RWPE2 (cell line): Measurements from ENCODE around the gene ERMARD.

Experiments
- ATAC-seq: fragments of 200-7000 bp; cut with Tn5 transposase; 3 replicates; pipeline ENCODE4 v1.9.1; 2021; ENCODE audit warnings: low read depth
- DNase-seq: peaks from one replicate; pipeline ENCODE4 v3.0.0-alpha.2; 2020; ENCODE audit warnings: low spot score
- H3K27ac ChIP-seq: fragments of 450-650 bp; 2 replicates; pipeline ENCODE4 v1.5.1; 2017; ENCODE audit warnings: mild to moderate bottlenecking; ENCODE audit not compliant: poor library complexity, severe bottlenecking
- H3K27me3 ChIP-seq: fragments of 250-450 bp; sonication (Bioruptor Pico); 2 replicates; pipeline ENCODE4 v1.5.1; 2021; ENCODE audit warnings: mild to moderate bottlenecking, moderate library complexity; ENCODE audit not compliant: insufficient read depth, poor library complexity, severe bottlenecking
- H3K36me3 ChIP-seq: fragments of 250-450 bp; sonication (Bioruptor Pico); 2 replicates; pipeline ENCODE4 v1.5.1; 2020; ENCODE audit warnings: low read depth, mild to moderate bottlenecking, moderate library complexity
- H3K4me1 ChIP-seq: fragments of 250-450 bp; sonication (Bioruptor Pico); 2 replicates; pipeline ENCODE4 v1.5.1; 2021; ENCODE audit warnings: mild to moderate bottlenecking, moderate library complexity; ENCODE audit not compliant: insufficient read depth, poor library complexity, severe bottlenecking
- H3K4me3 ChIP-seq: fragments of 250-450 bp; sonication (Bioruptor Pico); 2 replicates; pipeline ENCODE4 v1.5.1; 2021; ENCODE audit warnings: mild to moderate bottlenecking, moderate library complexity; ENCODE audit not compliant: severe bottlenecking
- H3K9me3 ChIP-seq: fragments of 250-450 bp; sonication (Bioruptor Pico); 2 replicates; pipeline ENCODE4 v1.5.1; 2021; ENCODE audit warnings: mild to moderate bottlenecking, moderate library complexity; ENCODE audit not compliant: severe bottlenecking
- TF ChIP-seq, protein P1 (sequence below): fragments of 450-650 bp; IDR thresholded peaks from one replicate; pipeline ENCODE4 v1.5.1; 2017; ENCODE audit warnings: mild to moderate bottlenecking, moderate library complexity; ENCODE audit not compliant: poor library complexity, severe bottlenecking

The ERMARD gene

DNA sequence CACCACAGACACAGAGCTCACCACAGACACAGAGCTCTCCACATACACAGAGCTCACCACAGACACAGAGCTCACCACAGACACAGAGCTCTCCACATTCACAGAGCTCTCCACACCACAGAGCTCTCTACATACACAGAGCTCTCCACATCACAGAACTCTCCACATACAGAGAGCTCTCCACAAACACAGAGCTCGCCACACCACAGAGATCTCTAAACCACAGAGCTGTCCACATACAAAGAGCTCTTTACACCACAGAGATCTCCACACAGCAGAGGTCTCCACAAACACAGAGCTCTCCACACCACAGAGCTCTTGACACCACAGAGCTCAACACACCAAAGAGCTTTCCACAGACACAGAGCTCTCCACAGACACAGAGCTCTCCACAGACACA is 55.8 kb downstream of the ERMARD start:
- no peak overlapping the region for H3K4me3 ChIP-seq
- no peak overlapping the region for H3K27ac ChIP-seq
- ATAC-seq = no peak
- no peak for DNase-seq
- TF ChIP-seq, protein P1, sequence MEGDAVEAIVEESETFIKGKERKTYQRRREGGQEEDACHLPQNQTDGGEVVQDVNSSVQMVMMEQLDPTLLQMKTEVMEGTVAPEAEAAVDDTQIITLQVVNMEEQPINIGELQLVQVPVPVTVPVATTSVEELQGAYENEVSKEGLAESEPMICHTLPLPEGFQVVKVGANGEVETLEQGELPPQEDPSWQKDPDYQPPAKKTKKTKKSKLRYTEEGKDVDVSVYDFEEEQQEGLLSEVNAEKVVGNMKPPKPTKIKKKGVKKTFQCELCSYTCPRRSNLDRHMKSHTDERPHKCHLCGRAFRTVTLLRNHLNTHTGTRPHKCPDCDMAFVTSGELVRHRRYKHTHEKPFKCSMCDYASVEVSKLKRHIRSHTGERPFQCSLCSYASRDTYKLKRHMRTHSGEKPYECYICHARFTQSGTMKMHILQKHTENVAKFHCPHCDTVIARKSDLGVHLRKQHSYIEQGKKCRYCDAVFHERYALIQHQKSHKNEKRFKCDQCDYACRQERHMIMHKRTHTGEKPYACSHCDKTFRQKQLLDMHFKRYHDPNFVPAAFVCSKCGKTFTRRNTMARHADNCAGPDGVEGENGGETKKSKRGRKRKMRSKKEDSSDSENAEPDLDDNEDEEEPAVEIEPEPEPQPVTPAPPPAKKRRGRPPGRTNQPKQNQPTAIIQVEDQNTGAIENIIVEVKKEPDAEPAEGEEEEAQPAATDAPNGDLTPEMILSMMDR = no peak
- no peaks in the 10 kb centered on the region for H3K9me3 ChIP-seq
- H3K4me1 ChIP-seq = no peaks in the 10 kb centered on the region
- no peaks in the 10 kb centered on the region for H3K36me3 ChIP-seq
- H3K27me3 ChIP-seq = no peaks in the 10 kb centered on the region

DNA sequence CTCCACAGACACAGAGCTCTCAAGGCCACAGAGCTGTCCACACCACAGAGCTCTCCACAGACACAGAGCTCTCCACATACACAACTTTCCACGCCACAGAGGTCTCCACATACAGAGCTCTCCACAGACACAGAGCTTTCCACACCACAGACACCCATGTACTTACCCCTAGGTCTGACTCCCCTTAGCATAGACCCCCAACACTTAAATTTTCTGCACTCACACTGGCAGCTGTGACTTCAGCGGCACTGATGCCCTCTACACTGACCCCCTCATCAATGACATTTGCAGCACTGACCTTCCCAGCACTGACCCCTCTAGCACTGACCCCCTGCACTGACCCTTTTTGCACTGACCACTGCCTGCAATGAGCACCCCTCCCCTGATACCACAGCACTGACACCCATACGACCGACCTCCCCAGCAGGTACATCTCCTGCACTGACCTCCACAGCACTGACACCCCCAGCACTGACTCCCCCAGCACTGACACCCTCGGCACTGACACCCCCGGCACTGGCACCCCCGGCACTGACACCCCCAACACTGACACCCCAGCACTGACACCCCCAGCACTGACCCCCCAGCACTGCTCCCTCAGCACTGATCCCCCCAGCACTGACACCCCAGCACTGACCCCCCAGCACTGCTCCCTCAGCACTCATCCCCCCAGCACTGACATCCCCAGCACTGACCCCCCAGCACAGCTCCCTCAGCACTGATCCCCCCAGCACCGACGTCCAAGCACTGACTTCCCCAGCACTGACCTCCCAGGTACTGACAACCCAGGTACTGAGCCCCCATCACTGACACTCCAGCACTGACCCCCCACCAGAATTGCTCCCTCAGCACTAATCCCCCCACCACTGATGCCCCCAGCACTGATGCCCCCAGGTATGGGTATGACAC is 56.5 kb downstream of the ERMARD start:
- no peaks in the 10 kb centered on the region for H3K4me1 ChIP-seq
- no peaks in the 10 kb centered on the region for H3K36me3 ChIP-seq
- ATAC-seq = no peak

DNA sequence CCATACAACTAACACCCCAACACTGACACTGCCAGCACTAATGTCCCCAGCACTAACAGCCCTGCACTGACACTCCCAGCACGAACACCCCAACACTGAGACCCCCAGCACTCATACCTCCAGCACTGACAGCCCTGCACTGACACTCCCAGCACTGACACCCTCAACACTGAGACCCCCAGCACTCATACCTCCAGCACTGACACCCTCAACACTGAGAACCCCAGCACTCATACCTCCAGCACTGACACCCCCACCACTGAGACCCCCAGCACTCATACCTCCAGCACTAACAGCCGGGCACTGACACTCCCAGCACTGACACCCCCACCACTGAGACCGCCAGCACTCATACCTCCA is 57.2 kb downstream of the ERMARD start:
- TF ChIP-seq, protein P1 = no peak
- Histone ChIP-seq H3K27ac (no peak overlapping the region), H3K4me3 (no peak overlapping the region), H3K36me3 (no peaks in the 10 kb centered on the region), H3K4me1 (no peaks in the 10 kb centered on the region), H3K27me3 (no peaks in the 10 kb centered on the region), H3K9me3 (no peaks in the 10 kb centered on the region)
- DNase-seq = no peak
- ATAC-seq = no peak

More for the DNA sequence above, 56.5 kb downstream of the ERMARD start:
- TF ChIP-seq, protein P1 = no peak
- Histone ChIP-seq H3K27me3 (no peaks in the 10 kb centered on the region), H3K4me3 (no peak overlapping the region), H3K9me3 (no peaks in the 10 kb centered on the region), H3K27ac (no peak overlapping the region)
- no peak for DNase-seq

DNA sequence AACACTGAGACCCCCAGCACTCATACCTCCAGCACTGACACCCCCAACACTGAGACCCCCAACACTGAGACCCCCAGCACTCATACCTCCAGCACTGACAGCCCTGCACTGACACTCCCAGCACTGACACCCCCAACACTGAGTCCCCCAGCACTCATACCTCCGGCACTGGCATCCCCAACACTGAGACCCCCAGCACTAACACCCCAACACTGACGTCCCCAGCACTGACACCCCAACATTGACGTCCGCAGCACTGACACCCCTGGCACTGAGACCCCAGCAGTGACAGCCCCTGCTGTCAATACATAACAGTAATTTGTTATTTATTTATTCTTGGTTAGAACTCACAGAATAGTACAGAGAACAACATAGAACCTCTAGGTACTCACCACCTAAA is 58.0 kb downstream of the ERMARD start:
- H3K9me3 ChIP-seq = no peaks in the 10 kb centered on the region
- no peaks in the 10 kb centered on the region for H3K36me3 ChIP-seq

More for the DNA sequence above, 58.0 kb downstream of the ERMARD start:
- ATAC-seq (no peak), DNase-seq (no peak)
- TF ChIP-seq, protein P1 = no peak
- Histone ChIP-seq H3K27ac (no peak overlapping the region), H3K27me3 (no peaks in the 10 kb centered on the region), H3K4me1 (no peaks in the 10 kb centered on the region), H3K4me3 (no peak overlapping the region)
